Stimulated activated CD8-positive, alpha-beta memory T cell treated with anti-CD3 and anti-CD28 coated beads, Interleukin-7, amount 100 ng/mL, for 48 hours (primary cell): ENCODE data around the gene UBAC2.
A peak's percentile ranks its signal among the peaks of the same experiment; 100 is the strongest.

ENCODE experiments used
- DNase-seq, 2 donors: peaks; one replicate each; pipeline ENCODE4 v3.0.0-alpha.2; 2020; ENCODE audit warnings: low read depth in 1 of 2; ENCODE audit errors: extremely low read depth in 1 of 2

The UBAC2 gene

DNA sequence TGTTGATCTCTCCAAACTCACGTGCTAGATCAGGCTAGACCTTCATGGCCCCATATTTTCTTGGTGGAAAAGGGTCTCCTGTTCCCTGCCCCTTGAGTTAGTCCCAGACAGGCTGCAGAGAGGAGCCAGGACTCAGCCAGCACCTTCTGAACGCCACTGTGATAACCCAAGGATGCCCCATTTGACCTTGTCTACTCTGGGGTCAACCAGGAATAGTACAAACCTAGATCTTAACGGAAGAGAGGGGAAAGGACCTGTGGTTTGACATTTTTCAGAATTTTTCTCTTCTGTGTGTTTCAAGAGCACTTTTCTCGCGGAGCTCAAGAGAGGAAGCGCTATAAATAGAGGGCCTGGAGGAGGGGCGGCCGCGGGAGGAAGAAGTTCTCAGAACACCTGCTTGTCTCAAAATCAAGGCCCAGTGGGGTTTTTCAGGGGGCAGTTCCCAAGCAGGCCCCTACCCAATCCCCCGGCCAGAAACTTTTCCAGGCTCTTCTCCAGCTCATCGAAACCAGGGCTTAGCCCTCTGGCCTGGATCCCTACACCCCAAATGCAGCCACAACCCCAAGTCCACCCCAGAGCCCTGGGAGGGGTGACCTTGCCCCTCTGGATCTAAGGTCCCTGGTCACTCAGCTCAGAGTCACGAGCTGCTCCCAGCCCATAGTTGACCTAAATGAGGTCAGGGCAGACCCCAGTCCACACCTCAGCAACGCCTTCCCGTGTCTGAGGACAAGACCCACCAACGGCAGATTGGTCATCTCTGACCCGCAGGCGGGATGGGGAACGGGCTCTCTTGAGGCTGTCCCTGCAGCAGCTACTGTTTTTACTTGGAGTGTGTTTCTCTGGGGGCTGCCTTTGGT lies 225.1 kb downstream of the UBAC2 start:
- peak in 1 of 2 donors; percentile 68 for DNase-seq

DNA sequence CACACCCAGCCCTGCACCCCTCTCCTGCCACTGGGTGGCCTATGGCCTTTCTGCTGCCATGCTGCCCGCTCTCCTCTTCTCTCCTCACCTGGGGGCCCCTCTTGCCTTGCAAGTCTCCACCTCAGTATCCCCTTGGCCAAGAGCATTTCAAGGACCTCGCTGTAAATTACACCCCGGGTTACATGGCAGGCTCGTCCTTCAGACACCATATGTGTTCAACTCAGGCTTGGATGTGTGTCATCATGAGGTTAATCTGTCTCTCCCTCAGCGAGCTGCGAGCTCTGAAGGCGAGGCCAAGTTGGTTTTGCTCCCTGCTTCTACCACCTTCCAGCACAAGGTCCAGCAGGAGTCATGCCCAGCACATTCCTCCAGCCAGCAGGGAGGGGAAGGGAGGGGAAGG lies 225.8 kb downstream of the UBAC2 start:
- no peak for DNase-seq

DNA sequence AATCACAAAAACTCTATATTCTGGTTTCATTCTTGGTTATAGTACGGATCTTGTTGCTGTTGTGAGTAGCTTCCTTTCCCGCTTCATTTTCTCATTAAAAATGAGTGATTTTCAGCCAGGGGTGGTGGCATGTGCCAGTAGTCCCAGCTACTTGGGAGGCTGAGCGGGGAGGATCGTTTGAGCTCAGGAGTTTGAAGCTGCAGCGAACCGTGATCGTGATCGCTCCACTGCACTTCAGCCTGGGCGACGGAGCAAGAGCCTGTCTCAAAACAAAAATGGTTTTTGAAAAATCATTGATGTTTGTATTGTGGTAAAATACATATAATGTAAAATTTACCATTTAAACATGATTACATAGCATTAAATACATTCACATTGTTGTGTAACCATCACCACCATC lies 229.0 kb downstream of the UBAC2 start:
- DNase-seq: no peak

DNA sequence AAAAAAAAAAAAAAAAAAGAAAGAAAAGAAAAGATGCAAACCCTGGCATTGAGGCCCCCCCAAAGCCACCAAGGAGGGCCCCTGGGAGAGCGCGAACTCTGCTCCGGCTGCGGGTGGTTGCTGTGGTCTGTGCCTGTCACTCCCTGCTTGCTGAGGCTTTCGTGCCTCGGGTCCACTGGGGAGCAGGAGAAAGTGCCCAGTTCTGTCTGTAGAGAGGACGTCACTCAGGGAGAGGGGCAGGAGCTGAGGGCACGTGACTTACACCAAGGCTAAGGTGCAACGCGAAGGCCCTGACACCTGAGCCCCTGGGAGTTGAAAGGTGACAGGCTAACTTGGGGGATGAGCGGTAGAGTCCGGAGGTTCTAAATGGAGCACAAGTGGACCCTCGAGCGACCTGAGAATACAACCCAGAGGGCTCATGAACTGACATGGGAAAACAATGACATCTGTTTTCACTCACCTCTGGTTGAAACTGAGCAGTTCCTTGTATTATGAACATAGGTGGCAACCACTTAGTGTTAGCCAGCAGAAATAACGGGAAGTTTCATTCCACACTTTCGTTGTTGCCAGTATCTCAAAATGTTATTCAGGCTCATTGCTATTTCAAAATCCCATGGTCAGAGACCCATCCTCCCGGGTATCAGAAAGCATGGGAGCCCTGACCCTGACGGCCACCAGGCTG lies 231.4 kb downstream of the UBAC2 start:
- no peak for DNase-seq

DNA sequence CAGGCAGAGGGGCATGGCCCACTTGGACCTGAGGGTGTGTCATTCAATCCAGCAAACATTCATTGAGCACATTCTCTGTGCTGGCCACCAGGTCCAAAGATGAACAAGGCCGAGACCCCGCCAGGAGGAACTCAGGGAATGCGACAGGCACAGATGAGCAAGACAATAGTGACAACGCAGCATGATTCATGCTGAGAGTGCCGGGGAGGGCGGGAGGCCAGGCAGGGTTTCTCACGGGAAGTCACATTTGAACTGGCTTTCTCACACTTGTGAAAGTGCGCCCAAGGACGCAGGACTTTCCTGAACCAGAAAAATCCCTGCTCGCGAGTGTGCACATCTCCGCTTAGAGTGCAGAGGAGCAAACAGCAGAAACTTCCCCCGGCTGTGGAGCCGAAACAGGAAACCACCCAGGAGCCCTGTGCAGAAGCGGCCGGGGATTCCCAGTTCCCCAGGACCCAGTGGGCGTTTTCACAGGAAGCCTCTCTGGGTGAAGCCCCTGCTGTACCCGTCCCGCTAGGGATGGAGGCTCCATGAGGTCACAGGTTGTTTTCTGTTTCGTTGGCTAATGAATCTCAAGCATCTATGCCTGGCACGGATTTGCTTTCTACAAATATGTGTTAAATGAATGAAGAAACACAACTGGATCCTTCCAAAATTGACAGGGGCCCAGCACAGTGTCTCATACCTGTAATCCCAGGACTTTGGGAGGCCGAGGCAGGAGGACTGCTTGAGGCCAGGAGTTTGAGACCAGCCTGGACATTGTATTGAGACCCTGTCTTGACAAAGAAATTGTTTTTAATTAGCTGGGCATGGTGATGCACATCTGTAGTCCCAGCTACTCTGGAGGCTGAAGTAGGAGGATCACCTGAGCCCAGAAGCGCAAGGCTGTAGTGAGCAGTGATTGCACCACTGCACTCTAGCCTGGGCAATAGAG lies 232.2 kb downstream of the UBAC2 start:
- DNase-seq: peak; percentile 88 to 96

DNA sequence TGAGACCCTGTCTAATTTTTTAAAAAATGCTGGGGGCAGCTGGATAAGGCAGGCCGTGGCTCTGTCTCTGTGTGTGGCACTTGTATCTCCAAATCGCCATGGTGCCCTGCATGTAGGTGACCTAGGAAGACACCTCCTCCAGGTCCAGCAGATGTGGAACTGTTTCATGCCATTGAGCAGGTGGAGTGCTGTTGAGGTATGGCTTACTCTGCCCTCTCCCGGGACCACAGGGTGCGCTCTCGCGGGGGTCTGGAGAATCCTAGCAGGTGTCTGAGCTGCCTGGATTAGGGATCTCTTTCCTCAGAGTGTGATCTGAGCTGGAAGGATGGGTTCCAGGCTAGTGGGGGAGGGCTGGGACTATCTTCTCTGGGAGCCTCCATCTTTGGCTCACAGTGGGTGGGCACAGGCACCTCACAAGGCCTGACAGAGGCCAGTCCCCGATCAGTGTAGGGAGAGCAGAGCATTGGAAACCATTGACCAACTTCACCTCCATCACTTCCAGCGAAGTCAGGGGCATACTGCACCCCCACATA lies 233.0 kb downstream of the UBAC2 start:
- DNase-seq: no peak

DNA sequence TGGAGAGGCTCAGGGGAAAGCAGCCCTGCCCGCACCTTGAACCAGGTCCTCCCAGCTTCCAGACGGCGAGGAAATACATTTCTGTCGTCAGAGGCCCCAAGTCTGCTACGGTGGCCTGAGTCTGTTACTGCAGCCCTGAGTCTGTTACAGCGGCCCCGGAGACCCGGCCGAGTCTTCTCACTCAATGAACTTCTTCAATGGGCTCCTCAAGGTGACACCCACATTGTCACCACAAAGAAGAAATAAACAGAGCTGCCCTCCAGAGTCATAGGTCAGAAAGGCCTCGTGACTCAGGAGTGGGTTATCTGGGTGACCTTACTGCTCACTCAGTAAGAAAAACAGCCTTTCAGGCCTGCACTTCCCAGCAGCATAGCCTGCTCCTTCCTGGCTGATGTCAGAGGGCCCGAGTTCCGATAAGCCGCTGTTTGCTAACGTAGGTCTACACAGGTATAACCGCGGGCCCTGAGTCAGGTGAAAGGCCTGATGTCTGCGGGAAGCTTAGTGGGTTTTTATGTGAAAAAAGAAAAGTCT lies 233.7 kb downstream of the UBAC2 start:
- DNase-seq: peak; percentile 62 to 94

DNA sequence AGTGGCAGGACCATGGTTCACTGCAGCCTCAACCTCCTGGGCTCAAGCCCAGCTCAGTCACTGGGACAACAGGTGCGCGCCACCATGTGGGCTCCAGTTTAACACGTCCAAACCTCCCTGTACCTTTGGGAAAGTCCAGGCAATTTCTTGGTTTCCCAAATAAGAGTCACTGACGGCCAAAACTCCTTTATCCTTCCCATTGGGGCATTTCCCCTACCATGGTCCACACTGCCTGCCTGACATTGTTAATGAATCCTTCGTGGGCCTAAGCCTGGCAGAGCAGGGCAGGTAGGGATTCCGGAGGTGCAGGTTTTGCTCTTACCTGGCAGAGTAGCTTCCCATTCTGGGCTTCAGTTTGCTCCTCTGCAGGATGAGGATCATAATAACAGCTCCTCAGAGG lies 234.5 kb downstream of the UBAC2 start:
- DNase-seq: no peak

DNA sequence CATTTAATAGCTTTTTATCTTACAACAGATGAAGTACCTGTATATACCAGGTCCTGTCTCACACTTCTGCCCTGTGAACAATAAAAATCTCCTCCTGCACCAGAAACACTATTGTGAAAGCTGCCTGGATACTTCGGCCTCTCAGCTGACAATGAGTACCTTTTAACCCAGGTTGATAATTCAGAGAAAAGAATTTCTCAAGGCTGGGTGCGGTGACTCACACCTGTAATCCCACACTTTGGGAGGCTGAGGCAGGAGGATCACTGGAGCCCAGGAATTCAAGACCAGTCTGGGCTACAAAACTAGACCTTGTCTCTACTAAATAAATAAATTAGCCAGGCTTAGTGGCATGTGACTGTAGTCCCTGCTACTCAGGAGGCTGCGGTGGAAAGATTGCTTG lies 235.3 kb downstream of the UBAC2 start:
- DNase-seq: no peak
